H1 (cell line): ENCODE measurements around the gene CNRIP1. TPM values are rescaled to one million over a fixed set of nuclear protein-coding genes. Genes with fewer than 3 reads are reported as not detected.

ENCODE experiments used
- CTCF ChIA-PET: fragments of 300-600 bp; sonication (Branson Sonifier 250); formaldehyde crosslinking; loops from one replicate; lab custom pipeline; 2021; ENCODE audit not compliant: partially characterized antibody; lab: Charles Lee
- POLR2A ChIA-PET: fragments of 300-600 bp; sonication (Branson Sonifier 250); formaldehyde crosslinking; loops from one replicate; lab custom pipeline; 2021; ENCODE audit warnings: inconsistent platforms; ENCODE audit not compliant: partially characterized antibody; lab: Charles Lee
- DNase-seq, 2 experiments: peaks; one replicate each; pipeline versions ENCODE4 v3.0.0 to v3.0.0-alpha.2; 2010 to 2022; ENCODE audit warnings: low spot score in 2 of 2, low read depth in 1 of 2, mixed read lengths in 1 of 2
- FAIRE-seq: peaks from 2 replicates; lab custom pipeline; 2011; peaks lifted over from hg19 to GRCh38; lab: Jason Lieb, UNC
- H2AFZ ChIP-seq: 2 replicates; pipeline ENCODE4 v1.8.1; 2012; ENCODE audit warnings: low read length, inconsistent platforms
- H2AK5ac ChIP-seq: 2 replicates; pipeline ENCODE4 v1.6.1; 2013; ENCODE audit warnings: low read depth, low read length
- H2BK120ac ChIP-seq: replicated peaks from 2 replicates; pipeline ENCODE3; 2013; ENCODE audit warnings: low read depth, low read length, inconsistent platforms
- H2BK12ac ChIP-seq: 2 replicates; pipeline ENCODE4 v1.6.1; 2013; ENCODE audit warnings: low read depth, low read length
- H2BK15ac ChIP-seq: 2 replicates; pipeline ENCODE4 v1.6.1; 2013; ENCODE audit warnings: low read length
- H2BK20ac ChIP-seq: 2 replicates; pipeline ENCODE4 v1.6.1; 2013; ENCODE audit warnings: low read length
- H2BK5ac ChIP-seq: 2 replicates; pipeline ENCODE4 v1.6.1; 2013; ENCODE audit warnings: low read depth, low read length
- H3K14ac ChIP-seq: 2 replicates; pipeline ENCODE4 v1.6.1; 2013; ENCODE audit warnings: inconsistent platforms; ENCODE audit not compliant: insufficient read length
- H3K18ac ChIP-seq: 2 replicates; pipeline ENCODE4 v1.6.1; 2013; ENCODE audit warnings: low read length; ENCODE audit errors: extremely low read depth
- H3K23ac ChIP-seq: 2 replicates; pipeline ENCODE4 v1.6.1; 2013; ENCODE audit warnings: inconsistent platforms; ENCODE audit not compliant: insufficient read length
- H3K23me2 ChIP-seq: 2 replicates; pipeline ENCODE4 v1.6.1; 2013; ENCODE audit warnings: low read depth, low read length
- H3K27ac ChIP-seq: 2 replicates; pipeline ENCODE4 v1.6.1; 2011; ENCODE audit warnings: low read depth, low read length, inconsistent platforms
- H3K27me3 ChIP-seq, 4 experiments: replicated peaks in 1 of 4; 1 replicate in 1 of 4; 2 replicates in 3 of 4; pipeline versions ENCODE4 v1.6.1 to v1.8.1; 2011 to 2013; ENCODE audit warnings: low read length in 3 of 4, mild to moderate bottlenecking in 3 of 4, inconsistent platforms in 2 of 4, mixed read lengths in 2 of 4, moderate library complexity in 1 of 4; ENCODE audit not compliant: control insufficient read depth in 3 of 4, insufficient read depth in 3 of 4; ENCODE audit errors: extremely low read depth in 1 of 4
- H3K36me3 ChIP-seq, 4 experiments: 2 replicates each; pipeline versions ENCODE4 v1.6.1 to v1.8.1; 2011 to 2013; ENCODE audit warnings: mild to moderate bottlenecking in 4 of 4, low read length in 3 of 4, moderate library complexity in 2 of 4, control low read depth in 1 of 4, inconsistent platforms in 1 of 4; ENCODE audit not compliant: insufficient read depth in 4 of 4, control insufficient read depth in 2 of 4
- H3K4ac ChIP-seq: replicated peaks from 2 replicates; pipeline ENCODE3; 2013; ENCODE audit warnings: low read length, low read depth, mixed read lengths, inconsistent platforms; ENCODE audit not compliant: insufficient read length
- H3K4me1 ChIP-seq, 4 experiments: replicated peaks in 1 of 4; 1 replicate in 1 of 4; 2 replicates in 3 of 4; pipeline versions ENCODE4 v1.6.1 to v1.8.1; 2011 to 2013; ENCODE audit warnings: low read length in 3 of 4, inconsistent platforms in 2 of 4, mixed read lengths in 1 of 4; ENCODE audit not compliant: insufficient read depth in 4 of 4, control insufficient read depth in 3 of 4
- H3K4me2 ChIP-seq, 2 experiments: 2 replicates each; pipeline versions ENCODE4 v1.6.1 to v1.8.1; 2011 to 2013; ENCODE audit warnings: low read depth in 2 of 2, low read length in 2 of 2, control low read depth in 1 of 2, inconsistent platforms in 1 of 2, mild to moderate bottlenecking in 1 of 2; ENCODE audit not compliant: insufficient read depth in 1 of 2
- H3K4me3 ChIP-seq, 4 experiments: fragments of 200-600, 300-600 bp in 1 of 4; sonication (generic), shearing (Covaris generic), sonication (Bioruptor Twin) in 1 of 4; 2 replicates each; pipeline versions ENCODE4 v1.5.1 to v1.8.1; 2011 to 2016; ENCODE audit warnings: low read length in 4 of 4, low read depth in 3 of 4, control low read depth in 2 of 4, inconsistent platforms in 2 of 4, mild to moderate bottlenecking in 2 of 4, mixed read lengths in 1 of 4, moderate library complexity in 1 of 4; ENCODE audit not compliant: insufficient read depth in 2 of 4; ENCODE audit errors: extremely low read depth in 1 of 4
- H3K56ac ChIP-seq: replicated peaks from 2 replicates; pipeline ENCODE3; 2013; ENCODE audit warnings: low read depth, mild to moderate bottlenecking, mixed read lengths, low read length, inconsistent platforms; ENCODE audit not compliant: insufficient read length
- H3K79me1 ChIP-seq: 2 replicates; pipeline ENCODE4 v1.6.1; 2013; ENCODE audit warnings: low read depth, low read length, control low read depth
- H3K79me2 ChIP-seq, 2 experiments: 2 replicates each; pipeline versions ENCODE4 v1.6.1 to v1.8.1; 2012 to 2013; ENCODE audit warnings: low read length in 2 of 2, mild to moderate bottlenecking in 2 of 2, inconsistent platforms in 1 of 2; ENCODE audit not compliant: insufficient read depth in 2 of 2, control insufficient read depth in 1 of 2
- H3K9ac ChIP-seq, 4 experiments: replicated peaks in 1 of 4; 1 replicate in 1 of 4; 2 replicates in 3 of 4; pipeline versions ENCODE4 v1.6.1 to v1.8.1; 2011 to 2013; ENCODE audit warnings: low read depth in 3 of 4, low read length in 3 of 4, control low read depth in 2 of 4, mild to moderate bottlenecking in 2 of 4, moderate library complexity in 2 of 4, inconsistent platforms in 1 of 4; ENCODE audit errors: extremely low read depth in 1 of 4
- H3K9me3 ChIP-seq, 2 experiments: 2 replicates each; pipeline versions ENCODE4 v1.6.1 to v1.8.1; 2012 to 2013; ENCODE audit warnings: mild to moderate bottlenecking in 2 of 2, moderate library complexity in 2 of 2, control low read depth in 1 of 2, inconsistent platforms in 1 of 2, low read depth in 1 of 2, low read length in 1 of 2, mixed read lengths in 1 of 2; ENCODE audit not compliant: insufficient read depth in 2 of 2
- H4K20me1 ChIP-seq, 2 experiments: replicated peaks in 1 of 2; 2 replicates each; pipeline versions ENCODE3 to v1.8.1; 2011 to 2013; ENCODE audit warnings: inconsistent platforms in 2 of 2, low read length in 2 of 2, mild to moderate bottlenecking in 1 of 2; ENCODE audit not compliant: insufficient read depth in 2 of 2, control insufficient read depth in 1 of 2
- H4K5ac ChIP-seq: 2 replicates; pipeline ENCODE4 v1.6.1; 2013; ENCODE audit warnings: low read length, low read depth, mixed read lengths, inconsistent platforms; ENCODE audit not compliant: insufficient read length
- H4K8ac ChIP-seq: 2 replicates; pipeline ENCODE4 v1.8.0; 2013; ENCODE audit warnings: mild to moderate bottlenecking, moderate library complexity, low read length, inconsistent platforms; ENCODE audit not compliant: insufficient read depth; ENCODE audit errors: extremely low read depth
- H4K91ac ChIP-seq: replicated peaks from 2 replicates; pipeline ENCODE3; 2013; ENCODE audit warnings: low read length, mixed read lengths, inconsistent platforms; ENCODE audit not compliant: insufficient read length
- BACH1 ChIP-seq: IDR thresholded peaks from 2 replicates; pipeline ENCODE4 v1.6.1; 2012; ENCODE audit warnings: low read length, improper control_type of control experiment
- BRCA1 ChIP-seq: IDR thresholded peaks from 2 replicates; pipeline ENCODE4 v1.6.1; 2012; ENCODE audit warnings: low read depth, low read length, improper control_type of control experiment
- CBX5 ChIP-seq: fragments of 300-800, 300-1000 bp; sonication (generic); IDR thresholded peaks from 2 replicates; pipeline ENCODE4 v1.7.1; 2016; ENCODE audit warnings: antibody characterized with exemption, low read length, low read depth
- CBX8 ChIP-seq: fragments of 300-800, 300-1000 bp; sonication (generic); IDR thresholded peaks from 2 replicates; pipeline ENCODE4 v1.7.1; 2016; ENCODE audit warnings: low read depth, low read length, borderline replicate concordance
- CEBPB ChIP-seq: IDR thresholded peaks from 2 replicates; pipeline ENCODE4 v1.6.1; 2012; ENCODE audit warnings: low read depth, low read length
- CHD1 ChIP-seq: IDR thresholded peaks from 2 replicates; pipeline ENCODE4 v1.6.1; 2012; ENCODE audit warnings: low read depth, low read length, improper control_type of control experiment
- EGR1 ChIP-seq: IDR thresholded peaks from 2 replicates; pipeline ENCODE4 v1.6.1; 2011; ENCODE audit warnings: low read depth, low read length, borderline replicate concordance
- HDAC2 ChIP-seq, 2 experiments: fragments of 300-600 bp in 1 of 2; sonication (generic) in 1 of 2; IDR thresholded peaks; 2 replicates each; pipeline ENCODE4 v1.6.1; 2011 to 2012; ENCODE audit warnings: low read depth in 2 of 2, low read length in 2 of 2, mild to moderate bottlenecking in 2 of 2, moderate library complexity in 2 of 2, borderline replicate concordance in 1 of 2, inconsistent platforms in 1 of 2
- MAFK ChIP-seq: IDR thresholded peaks from 2 replicates; pipeline ENCODE4 v1.6.1; 2012; ENCODE audit warnings: low read depth, mild to moderate bottlenecking, improper control_type of control experiment, low read length
- POLR2A ChIP-seq, 2 experiments: IDR thresholded peaks; 1 replicate in 1 of 2; 2 replicates in 1 of 2; pipeline ENCODE4 v1.6.1; 2011; ENCODE audit warnings: low read depth in 2 of 2, low read length in 2 of 2, mild to moderate bottlenecking in 2 of 2; ENCODE audit errors: control extremely low read depth in 1 of 2
- POU5F1 ChIP-seq: IDR thresholded peaks from 2 replicates; pipeline ENCODE4 v1.6.1; 2011; ENCODE audit warnings: low read depth, mild to moderate bottlenecking, low read length, moderate library complexity
- RBBP5 ChIP-seq: IDR thresholded peaks from 2 replicates; pipeline ENCODE4 v1.7.1; 2012; ENCODE audit warnings: low read depth, mild to moderate bottlenecking, inconsistent platforms, low read length, moderate library complexity, borderline replicate concordance
- RFX5 ChIP-seq: IDR thresholded peaks from 2 replicates; pipeline ENCODE4 v1.6.1; 2011; ENCODE audit warnings: low read depth, low read length, improper control_type of control experiment, borderline replicate concordance
- TEAD4 ChIP-seq: IDR thresholded peaks from 2 replicates; pipeline ENCODE4 v1.6.1; 2012; ENCODE audit warnings: low read depth, low read length, inconsistent platforms, mixed read lengths
- ZNF274 ChIP-seq: IDR thresholded peaks from 2 replicates; pipeline ENCODE4 v1.7.0; 2012; ENCODE audit warnings: low read length, borderline replicate concordance; ENCODE audit errors: extremely low read depth
- polyA plus RNA-seq, 7 experiments: library from polyadenylated mRNA; depleted of rRNA in 3 of 7; stranded (reverse) in 5 of 7; unstranded in 2 of 7; fragments of >200 nt in 5 of 7; fragments of 200-250 nt in 2 of 7; gene quantifications; 1 replicate in 5 of 7; 2 replicates in 1 of 7; 4 replicates in 1 of 7; pipeline versions ENCODE4 v1.2.1 to v1.2.3, GENCODE V29; 2011 to 2013; ENCODE audit warnings: missing spikeins in 2 of 7, mixed read lengths in 2 of 7
- total RNA-seq: library from RNA; stranded (reverse); fragmentation: NEBNext Ultra II Directional; extraction: Animal tissue kit (Norgen Biotek cat#: 25700); gene quantifications from 2 replicates; pipeline ENCODE4 v1.2.1, GENCODE V29; 2021

The CNRIP1 gene
- total and polyA plus RNA-seq, 2 of the 8 experiments (the other 6 are each of a cell fraction or from before 2014, with no cell fraction given) = 4.6 to 7.0 TPM

DNA sequence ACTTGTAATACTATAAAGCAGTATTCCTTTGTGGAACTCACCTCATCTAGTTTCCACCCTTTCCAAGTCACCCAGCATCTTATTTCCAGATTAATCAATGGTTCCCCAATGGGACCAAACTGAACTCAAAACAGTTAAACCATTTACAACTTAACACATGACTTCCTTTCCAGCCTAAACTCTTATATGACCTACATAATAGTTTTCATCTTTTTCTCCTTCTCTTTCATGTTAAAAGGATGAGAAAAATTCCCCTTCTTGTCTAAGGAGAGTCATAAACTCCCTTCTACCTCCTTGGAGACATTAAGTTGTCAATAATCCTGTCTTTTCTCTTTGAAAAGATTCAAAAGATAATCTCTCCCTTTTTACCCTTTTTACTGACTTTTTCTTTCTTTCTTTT, 74.1 kb downstream of the CNRIP1 start:
- no peak overlapping the region for H3K4ac ChIP-seq

More for the DNA sequence above, 74.1 kb downstream of the CNRIP1 start:
- POLR2A ChIA-PET = no interaction called here
- no peak for FAIRE-seq
- H3K9ac ChIP-seq = no peak overlapping the region
- TF ChIP-seq RBBP5 (no peak), EGR1 (no peak), MAFK (no peak), ZNF274 (no peak), HDAC2 (IDR thresholded peaks at IDR 0.05; ENCODE audit: borderline replicate concordance in 1 of 2, low read depth in 2 of 2, low read length in 2 of 2) (no peak), CBX5 (no peak), POLR2A (IDR thresholded peaks at IDR 0.05; ENCODE audit: control extremely low read depth in 1 of 2, low read depth in 2 of 2, low read length in 2 of 2) (no peak), BRCA1 (no peak), CBX8 (no peak), POU5F1 (no peak), RFX5 (no peak), BACH1 (no peak), CHD1 (no peak), CEBPB (no peak), TEAD4 (no peak)
- TF ChIP-seq, all 59 proteins: peak for 0
- CTCF ChIA-PET = interaction anchor here (1.8 to 2.1 kb wide), 3 partner anchors 26 to 124 kb away, joined by 5 to 7 read pairs (median 6); no protein-coding TSS in a partner anchor
- H3K14ac ChIP-seq = no peak overlapping the region
- peaks cover 0 to 3% (median 0%) of the 10 kb centered on the region in 4 experiments; a peak in 2 of 8 replicates for H3K36me3 ChIP-seq
- no peak overlapping the region for H2AFZ ChIP-seq
- H3K18ac ChIP-seq = no peak overlapping the region
- no peak overlapping the region for H4K5ac ChIP-seq
- no peak overlapping the region for H3K4me2 ChIP-seq
- no peak overlapping the region for H2AK5ac ChIP-seq
- H3K79me1 ChIP-seq = peaks cover 3% of the 10 kb centered on the region
- H3K4me3 ChIP-seq = no peak overlapping the region
- no peak overlapping the region for H3K23ac ChIP-seq
- peaks cover 2 to 15% (median 8%) of the 10 kb centered on the region in 4 experiments; a peak in 6 of 7 replicates for H3K4me1 ChIP-seq
- H2BK5ac ChIP-seq = no peak overlapping the region
- H4K8ac ChIP-seq = no peak overlapping the region
- H4K91ac ChIP-seq = no peak overlapping the region
- H3K27ac ChIP-seq = no peak overlapping the region
- no peak overlapping the region for H2BK120ac ChIP-seq
- H3K79me2 ChIP-seq = peaks cover 62 to 100% of the 10 kb centered on the region in 2 experiments
- H2BK12ac ChIP-seq = no peak overlapping the region
- H3K23me2 ChIP-seq = no peaks in the 10 kb centered on the region
- no peak overlapping the region for H2BK20ac ChIP-seq
- no peak for DNase-seq
- H3K27me3 ChIP-seq = no peaks in the 10 kb centered on the region
- H3K56ac ChIP-seq = no peak overlapping the region
- peaks cover 25 to 40% of the 10 kb centered on the region in 2 experiments for H4K20me1 ChIP-seq
- no peaks in the 10 kb centered on the region for H3K9me3 ChIP-seq
- no peak overlapping the region for H2BK15ac ChIP-seq
